ENCODE data around the gene NRXN3. TPM values are rescaled to one million over a fixed set of nuclear protein-coding genes. Genes with fewer than 3 reads are reported as not detected.

NRXN3 gene
- total and polyA plus RNA-seq, 2 experiments from 2014 or later: 0.08 to 0.11 TPM

- WGBS, 2 experiments (ENCODE audit: low coverage in 1 of 2, low lambda C conversion rate in 2 of 2, missing lambda C conversion rate in 2 of 2): 35 to 39% methylated on average over 3 of the region's 3 CpGs
- H3K4me3 ChIP-seq: no peak overlapping the region
- H3K27ac ChIP-seq: no peak overlapping the region
- H3K4me2 ChIP-seq (ENCODE audit: unreplicated experiment): no peak overlapping the region
- no peaks in the 10 kb centered on the region for H4K20me1 ChIP-seq (ENCODE audit: insufficient read depth)
- H3K36me3 ChIP-seq (ENCODE audit: low read depth): no peaks in the 10 kb centered on the region
- no peak for TF ChIP-seq EZH2phosphoT487 (IDR thresholded peaks at IDR 0.05; ENCODE audit: insufficient read depth, low read depth)
- TF ChIP-seq EZH2 (IDR thresholded peaks at IDR 0.05; ENCODE audit: insufficient read depth, poor library complexity, severe bottlenecking): no peak
- no peaks in the 10 kb centered on the region for H3K9me2 ChIP-seq (ENCODE audit: insufficient read depth)
- H3K4me1 ChIP-seq (ENCODE audit: insufficient read depth): no peaks in the 10 kb centered on the region
- H3K27me3 ChIP-seq (replicated peaks; ENCODE audit: insufficient read depth): no peaks in the 10 kb centered on the region
- no peaks in the 10 kb centered on the region for H3F3A ChIP-seq (ENCODE audit: insufficient read depth)
- no peak overlapping the region for H3K9ac ChIP-seq
- H3K79me2 ChIP-seq (ENCODE audit: insufficient read depth): no peaks in the 10 kb centered on the region
- DNase-seq: no peak
- in situ Hi-C loops (cut with MboI): no loop called here
- H3K9me3 ChIP-seq (ENCODE audit: low read depth): no peaks in the 10 kb centered on the region
- no peak overlapping the region for H2AFZ ChIP-seq
These were observed 1729.4 kb downstream of the NRXN3 start for GRCh38 chr14:79899610-79900009.

- Histone ChIP-seq H2AFZ (no peak overlapping the region), H3K4me1 (ENCODE audit: insufficient read depth) (no peaks in the 10 kb centered on the region), H3K9ac (no peak overlapping the region), H3K27me3 (replicated peaks; ENCODE audit: insufficient read depth) (no peaks in the 10 kb centered on the region), H3F3A (ENCODE audit: insufficient read depth) (no peaks in the 10 kb centered on the region), H3K9me2 (ENCODE audit: insufficient read depth) (no peaks in the 10 kb centered on the region), H4K20me1 (ENCODE audit: insufficient read depth) (no peaks in the 10 kb centered on the region), H3K4me3 (no peak overlapping the region), H3K27ac (no peak overlapping the region), H3K79me2 (ENCODE audit: insufficient read depth) (no peaks in the 10 kb centered on the region), H3K4me2 (ENCODE audit: unreplicated experiment) (no peak overlapping the region), H3K36me3 (ENCODE audit: low read depth) (no peaks in the 10 kb centered on the region), H3K9me3 (ENCODE audit: low read depth) (no peaks in the 10 kb centered on the region)
- TF ChIP-seq EZH2phosphoT487 (IDR thresholded peaks at IDR 0.05; ENCODE audit: insufficient read depth, low read depth): no peak
- no peak for TF ChIP-seq EZH2 (IDR thresholded peaks at IDR 0.05; ENCODE audit: insufficient read depth, poor library complexity, severe bottlenecking)
- DNase-seq: no peak
- in situ Hi-C loops (cut with MboI): no loop called here
- WGBS, 2 experiments (ENCODE audit: low coverage in 1 of 2, low lambda C conversion rate in 2 of 2, missing lambda C conversion rate in 2 of 2): 58 to 93% methylated on average over 1 of the region's 1 CpG
These were observed 1734.3 kb downstream of the NRXN3 start for GRCh38 chr14:79904497-79904896.

GRCh38 chr14:79906994-79907393 is 1736.8 kb downstream of the NRXN3 start:
- TF ChIP-seq EZH2phosphoT487 (IDR thresholded peaks at IDR 0.05; ENCODE audit: insufficient read depth, low read depth) (no peak), EZH2 (IDR thresholded peaks at IDR 0.05; ENCODE audit: insufficient read depth, poor library complexity, severe bottlenecking) (no peak)
- H4K20me1 ChIP-seq (ENCODE audit: insufficient read depth): no peaks in the 10 kb centered on the region

DNA sequence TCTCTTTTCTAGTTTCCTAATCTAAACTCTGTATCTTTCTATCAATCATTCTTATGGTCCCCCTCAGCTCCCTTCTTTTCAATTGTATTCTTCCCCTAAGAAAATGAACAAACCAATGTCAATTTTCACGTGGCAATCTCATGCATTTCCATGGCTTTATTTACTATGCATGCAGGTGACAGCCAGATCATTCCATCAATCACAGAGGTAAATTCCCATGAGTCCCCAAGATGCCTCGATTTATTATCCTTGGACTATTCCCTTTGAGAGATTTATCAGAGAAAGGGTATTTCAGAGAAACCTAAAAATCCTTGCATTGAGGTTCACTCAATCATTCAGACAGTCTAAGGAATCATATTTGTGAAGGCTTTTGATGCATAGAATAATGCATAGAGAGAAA is 1739.9 kb downstream of the NRXN3 start:
- H3K9me2 ChIP-seq (ENCODE audit: insufficient read depth): no peaks in the 10 kb centered on the region
- no peaks in the 10 kb centered on the region for H3K9me3 ChIP-seq (ENCODE audit: low read depth)
- H3K79me2 ChIP-seq (ENCODE audit: insufficient read depth): no peaks in the 10 kb centered on the region
- no peak overlapping the region for H3K27ac ChIP-seq
- no peak for TF ChIP-seq EZH2phosphoT487 (IDR thresholded peaks at IDR 0.05; ENCODE audit: insufficient read depth, low read depth)
- no peak for TF ChIP-seq EZH2 (IDR thresholded peaks at IDR 0.05; ENCODE audit: insufficient read depth, poor library complexity, severe bottlenecking)
- no peak overlapping the region for H3K4me3 ChIP-seq
- in situ Hi-C loops (cut with MboI): no loop called here
- H3K4me1 ChIP-seq (ENCODE audit: insufficient read depth): no peaks in the 10 kb centered on the region
- WGBS, 2 experiments (ENCODE audit: low coverage in 1 of 2, low lambda C conversion rate in 2 of 2, missing lambda C conversion rate in 2 of 2): 4 to 10% methylated on average over 2 of the region's 2 CpGs
- H3K4me2 ChIP-seq (ENCODE audit: unreplicated experiment): no peak overlapping the region
- no peak overlapping the region for H3K9ac ChIP-seq
- H3K27me3 ChIP-seq (replicated peaks; ENCODE audit: insufficient read depth): no peaks in the 10 kb centered on the region
- no peaks in the 10 kb centered on the region for H3F3A ChIP-seq (ENCODE audit: insufficient read depth)
- no peaks in the 10 kb centered on the region for H3K36me3 ChIP-seq (ENCODE audit: low read depth)
- no peaks in the 10 kb centered on the region for H4K20me1 ChIP-seq (ENCODE audit: insufficient read depth)
- H2AFZ ChIP-seq: no peak overlapping the region
- DNase-seq: no peak

More at GRCh38 chr14:79906994-79907393, 1736.8 kb downstream of the NRXN3 start:
- Histone ChIP-seq H3K9ac (no peak overlapping the region), H3K27ac (no peak overlapping the region), H3K9me2 (ENCODE audit: insufficient read depth) (no peaks in the 10 kb centered on the region), H3K27me3 (replicated peaks; ENCODE audit: insufficient read depth) (no peaks in the 10 kb centered on the region), H3K4me3 (no peak overlapping the region), H3K79me2 (ENCODE audit: insufficient read depth) (no peaks in the 10 kb centered on the region), H3K36me3 (ENCODE audit: low read depth) (no peaks in the 10 kb centered on the region), H3F3A (ENCODE audit: insufficient read depth) (no peaks in the 10 kb centered on the region), H3K9me3 (ENCODE audit: low read depth) (no peaks in the 10 kb centered on the region), H3K4me1 (ENCODE audit: insufficient read depth) (no peaks in the 10 kb centered on the region), H2AFZ (no peak overlapping the region), H3K4me2 (ENCODE audit: unreplicated experiment) (no peak overlapping the region)
- in situ Hi-C loops (cut with MboI): no loop called here
- DNase-seq: no peak
- whole genome bisulfite sequencing, 2 experiments (ENCODE audit: low coverage in 1 of 2, low lambda C conversion rate in 2 of 2, missing lambda C conversion rate in 2 of 2): 0 to 2% methylated on average over 1 of the region's 1 CpG

GRCh38 chr14:79911744-79912143 is 1741.6 kb downstream of the NRXN3 start:
- in situ Hi-C loops (cut with MboI): no loop called here
- no peak overlapping the region for H3K27ac ChIP-seq
- 22 to 23% methylated on average over 4 of the region's 4 CpGs for WGBS, 2 experiments (ENCODE audit: low coverage in 1 of 2, low lambda C conversion rate in 2 of 2, missing lambda C conversion rate in 2 of 2)
- TF ChIP-seq EZH2 (IDR thresholded peaks at IDR 0.05; ENCODE audit: insufficient read depth, poor library complexity, severe bottlenecking): no peak
- TF ChIP-seq EZH2phosphoT487 (IDR thresholded peaks at IDR 0.05; ENCODE audit: insufficient read depth, low read depth): no peak
- H3K4me3 ChIP-seq: no peak overlapping the region
- no peaks in the 10 kb centered on the region for H4K20me1 ChIP-seq (ENCODE audit: insufficient read depth)
- no peaks in the 10 kb centered on the region for H3F3A ChIP-seq (ENCODE audit: insufficient read depth)
- H3K27me3 ChIP-seq (replicated peaks; ENCODE audit: insufficient read depth): no peaks in the 10 kb centered on the region
- H3K9ac ChIP-seq: no peak overlapping the region
- no peak overlapping the region for H3K4me2 ChIP-seq (ENCODE audit: unreplicated experiment)
- H3K36me3 ChIP-seq (ENCODE audit: low read depth): no peaks in the 10 kb centered on the region
- H3K9me3 ChIP-seq (ENCODE audit: low read depth): no peaks in the 10 kb centered on the region
- no peaks in the 10 kb centered on the region for H3K9me2 ChIP-seq (ENCODE audit: insufficient read depth)
- H2AFZ ChIP-seq: no peak overlapping the region
- H3K79me2 ChIP-seq (ENCODE audit: insufficient read depth): no peaks in the 10 kb centered on the region
- H3K4me1 ChIP-seq (ENCODE audit: insufficient read depth): no peaks in the 10 kb centered on the region
- no peak for DNase-seq
